ENCODE results near the gene ALAS1. TPM values are rescaled to one million over a fixed set of nuclear protein-coding genes. Genes with fewer than 3 reads are reported as not detected.
"Not testable (repeated sequence)": the region's sequence is repeated elsewhere in the genome, so short reads cannot be mapped to it uniquely, and the experiment has no call there.

The ALAS1 gene
- total RNA-seq, 2 donors from 2014 or later: 13.5 to 63.6 TPM

GRCh38 chr3:52150860-52151259, 47.1 kb upstream of the ALAS1 start:
- H3K4me1 ChIP-seq: peaks cover 14% of the 10 kb centered on the region
- no peak overlapping the region for H3K27ac ChIP-seq
- TF ChIP-seq POLR2A (IDR thresholded peaks at IDR 0.05): no peak
- TF ChIP-seq, protein P1, sequence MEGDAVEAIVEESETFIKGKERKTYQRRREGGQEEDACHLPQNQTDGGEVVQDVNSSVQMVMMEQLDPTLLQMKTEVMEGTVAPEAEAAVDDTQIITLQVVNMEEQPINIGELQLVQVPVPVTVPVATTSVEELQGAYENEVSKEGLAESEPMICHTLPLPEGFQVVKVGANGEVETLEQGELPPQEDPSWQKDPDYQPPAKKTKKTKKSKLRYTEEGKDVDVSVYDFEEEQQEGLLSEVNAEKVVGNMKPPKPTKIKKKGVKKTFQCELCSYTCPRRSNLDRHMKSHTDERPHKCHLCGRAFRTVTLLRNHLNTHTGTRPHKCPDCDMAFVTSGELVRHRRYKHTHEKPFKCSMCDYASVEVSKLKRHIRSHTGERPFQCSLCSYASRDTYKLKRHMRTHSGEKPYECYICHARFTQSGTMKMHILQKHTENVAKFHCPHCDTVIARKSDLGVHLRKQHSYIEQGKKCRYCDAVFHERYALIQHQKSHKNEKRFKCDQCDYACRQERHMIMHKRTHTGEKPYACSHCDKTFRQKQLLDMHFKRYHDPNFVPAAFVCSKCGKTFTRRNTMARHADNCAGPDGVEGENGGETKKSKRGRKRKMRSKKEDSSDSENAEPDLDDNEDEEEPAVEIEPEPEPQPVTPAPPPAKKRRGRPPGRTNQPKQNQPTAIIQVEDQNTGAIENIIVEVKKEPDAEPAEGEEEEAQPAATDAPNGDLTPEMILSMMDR (IDR thresholded peaks at IDR 0.05): no peak
- WGBS, 2 donors: 86 to 88% methylated on average over 4 of the region's 4 CpGs
- H3K27me3 ChIP-seq: no peaks in the 10 kb centered on the region
- intact Hi-C loops (cut with DNase I): no loop called here
- no peak for DNase-seq
- no peak for ATAC-seq
- H3K36me3 ChIP-seq (replicated peaks in 1 of 2; ENCODE audit: insufficient read depth in 1 of 2, low read depth in 2 of 2): no peaks in the 10 kb centered on the region
- H3K4me3 ChIP-seq: no peak overlapping the region
- H3K9me3 ChIP-seq: no peaks in the 10 kb centered on the region

DNA sequence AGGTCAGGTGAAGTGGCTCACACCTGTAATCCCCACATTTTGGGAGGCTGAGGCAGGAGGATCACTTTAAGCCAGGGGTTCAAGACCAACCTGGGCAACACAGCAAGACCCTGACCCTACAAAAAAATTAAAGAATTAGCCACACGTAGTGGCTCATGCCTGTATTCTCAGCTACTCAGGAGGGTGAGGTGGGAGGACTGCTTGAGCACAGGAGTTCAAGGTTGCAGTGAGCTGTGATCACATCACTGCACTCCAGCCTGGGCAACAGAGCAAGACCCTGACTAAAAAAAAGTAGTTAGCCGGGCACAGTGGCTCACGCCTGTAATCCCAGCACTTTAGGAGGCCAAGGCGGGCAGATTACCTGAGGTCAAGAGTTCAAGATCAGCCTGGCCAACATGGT, 46.0 kb upstream of the ALAS1 start:
- ATAC-seq; intact Hi-C loops (cut with DNase I); H3K27me3 ChIP-seq; H3K36me3 ChIP-seq (replicated peaks in 1 of 2; ENCODE audit: insufficient read depth in 1 of 2, low read depth in 2 of 2); H3K27ac ChIP-seq; H3K9me3 ChIP-seq; DNase-seq; H3K4me3 ChIP-seq: not testable (repeated sequence)
- H3K4me1 ChIP-seq: peaks cover 14% of the 10 kb centered on the region
- WGBS, 2 donors: 83 to 84% methylated on average over 4 of the region's 4 CpGs

DNA sequence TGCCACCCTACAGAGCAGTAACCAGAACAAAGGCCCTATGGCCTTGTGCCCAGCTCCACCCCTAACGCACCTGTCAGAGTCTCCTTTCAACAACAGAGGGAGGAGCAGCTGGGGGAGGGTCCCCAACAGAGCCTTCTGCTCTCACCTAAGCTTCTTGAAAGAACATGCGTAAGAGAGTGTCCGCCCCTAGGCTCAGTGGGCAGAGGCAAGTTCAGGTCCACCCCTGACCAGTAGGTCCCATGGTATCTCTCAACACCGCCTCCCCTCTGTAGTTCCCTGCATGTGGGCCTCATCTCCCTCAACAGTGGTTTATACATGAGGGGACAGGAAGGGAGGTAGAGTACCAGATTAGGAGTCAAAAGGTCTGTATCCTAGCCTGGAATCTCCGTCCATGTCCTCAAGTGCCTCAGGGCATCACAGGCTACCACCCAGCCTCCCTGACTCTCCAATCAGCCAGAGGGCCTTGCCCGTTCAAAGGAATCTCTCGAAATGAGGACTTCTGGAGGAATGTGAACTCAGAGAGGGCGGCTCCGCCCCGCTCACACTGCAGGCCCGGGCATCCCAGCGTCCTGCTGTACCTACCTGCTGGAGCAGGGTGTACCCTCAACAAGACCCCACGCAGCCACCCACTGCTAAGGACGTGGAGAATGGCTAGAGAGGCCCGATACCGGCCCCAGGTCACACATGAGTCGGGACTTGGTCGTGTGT, 44.4 kb upstream of the ALAS1 start:
- no peaks in the 10 kb centered on the region for H3K9me3 ChIP-seq
- ATAC-seq (no peak), DNase-seq (peak in 2 of 4 donors; percentile 9 to 12)
- peak overlapping the region; percentile 46 to 91 (median 86) for H3K27ac ChIP-seq
- no peaks in the 10 kb centered on the region for H3K36me3 ChIP-seq (replicated peaks in 1 of 2; ENCODE audit: insufficient read depth in 1 of 2, low read depth in 2 of 2)
- no peaks in the 10 kb centered on the region for H3K27me3 ChIP-seq
- intact Hi-C loops (cut with DNase I): no loop called here
- TF ChIP-seq, protein P1 (IDR thresholded peaks at IDR 0.05): no peak
- TF ChIP-seq POLR2A (IDR thresholded peaks at IDR 0.05): no peak
- H3K4me1 ChIP-seq: peaks cover 14% of the 10 kb centered on the region
- WGBS, 2 donors: 16 to 46% methylated on average over 3 to 18 of the region's 18 CpGs
- peak overlapping the region; percentile 18 to 45 for H3K4me3 ChIP-seq

DNA sequence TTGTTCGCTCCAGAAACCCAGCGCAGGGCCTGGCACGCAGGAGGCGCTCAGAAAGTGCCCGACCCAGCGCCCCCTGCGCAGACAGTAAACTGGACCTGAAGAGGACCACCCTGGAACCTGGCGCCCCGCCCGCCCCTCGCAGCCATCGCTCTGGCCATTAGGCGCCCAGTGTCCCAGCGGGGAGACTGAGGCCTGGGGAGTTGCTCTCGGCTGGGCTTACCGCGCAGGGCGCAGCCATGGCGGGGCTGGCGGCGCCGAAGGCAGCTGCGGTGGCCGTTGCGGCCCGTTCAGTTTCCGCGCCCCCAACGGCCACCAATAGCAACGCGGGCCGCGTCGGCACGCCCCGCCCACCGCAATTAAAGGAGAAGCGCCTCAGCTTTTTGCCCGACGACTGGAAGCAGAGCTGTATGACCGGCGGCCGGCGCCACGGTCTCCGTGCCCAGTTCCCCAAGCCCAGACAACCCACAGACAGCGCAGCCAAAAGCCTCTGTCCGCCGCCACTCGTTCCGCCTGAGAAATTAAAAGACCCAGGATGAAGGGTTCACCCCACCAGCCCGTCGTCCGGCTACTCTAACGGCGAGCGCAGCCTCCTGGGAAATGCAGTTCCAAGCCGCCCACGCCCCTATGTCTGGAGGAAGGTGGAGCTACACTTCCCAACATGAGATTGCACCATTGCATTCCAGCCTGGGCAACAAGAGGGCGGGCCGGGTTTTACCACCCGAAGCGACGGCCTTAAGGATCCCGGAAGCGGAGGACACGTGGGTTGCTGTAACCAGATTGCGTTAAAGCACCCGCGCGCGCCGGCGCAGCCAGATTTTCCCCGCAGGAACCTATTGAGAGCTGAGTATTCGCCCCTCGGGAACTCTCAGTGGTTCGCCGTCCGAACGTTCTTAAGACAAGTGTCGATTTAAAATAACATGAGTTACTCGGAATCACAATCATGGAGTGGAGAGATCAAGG, 43.5 kb upstream of the ALAS1 start, which contains the start of gene POC1A:
POC1A (minus strand) TSS at position 289 of the 960 bp plus-strand sequence; CDS start at position 238, 51 bp downstream.
- Histone ChIP-seq H3K9me3 (no peaks in the 10 kb centered on the region), H3K36me3 (replicated peaks in 1 of 2; ENCODE audit: insufficient read depth in 1 of 2, low read depth in 2 of 2) (no peaks in the 10 kb centered on the region), H3K4me1 (peaks cover 14% of the 10 kb centered on the region), H3K27ac (peak within 1 kb of the TSS; percentile 65 to 91 (median 86)), H3K4me3 (peak within 1 kb of the TSS; percentile 18 to 45), H3K27me3 (no peaks in the 10 kb centered on the region)
- DNase-seq: peak; percentile 97 to 99 (median 97)
- TF ChIP-seq POLR2A (IDR thresholded peaks at IDR 0.05): peak; percentile 27 to 83 (median 75)
- TF ChIP-seq, protein P1 (IDR thresholded peaks at IDR 0.05): peak in 6 of 7 experiments; percentile 13 to 33 (median 18)
- 0 to 1% methylated on average over 7 to 82 of the region's 83 CpGs for WGBS, 2 donors
- intact Hi-C loops (cut with DNase I): no loop called here
- ATAC-seq: peak; percentile 99

DNA sequence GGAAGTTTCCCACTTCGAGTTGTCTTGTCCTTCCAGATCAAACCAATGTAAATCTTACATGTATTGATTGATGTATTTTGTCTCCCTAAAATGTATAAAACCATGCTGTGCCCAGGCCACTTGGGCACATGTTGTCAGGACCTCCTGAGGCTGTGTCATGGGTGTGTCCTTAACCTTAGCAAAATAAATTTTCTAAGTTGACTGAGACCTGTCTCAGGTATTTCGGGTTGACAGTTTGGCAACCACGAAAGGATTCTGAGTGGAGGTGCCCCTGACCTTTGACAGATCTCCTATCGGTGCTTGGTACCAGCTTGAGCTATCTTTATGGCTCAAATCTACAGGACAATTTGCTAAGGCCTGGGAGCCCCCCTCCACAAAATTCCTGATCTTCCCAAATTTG, 42.0 kb upstream of the ALAS1 start:
- H3K4me3 ChIP-seq: no peak overlapping the region
- DNase-seq (no peak), ATAC-seq (no peak)
- H3K27me3 ChIP-seq: no peaks in the 10 kb centered on the region
- H3K9me3 ChIP-seq: no peaks in the 10 kb centered on the region
- peaks cover 14% of the 10 kb centered on the region for H3K4me1 ChIP-seq
- intact Hi-C loops (cut with DNase I): no loop called here
- H3K27ac ChIP-seq: no peak overlapping the region
- WGBS, 2 donors: 75 to 78% methylated on average over 4 of the region's 4 CpGs
- no peak for TF ChIP-seq POLR2A (IDR thresholded peaks at IDR 0.05)
- TF ChIP-seq, protein P1 (IDR thresholded peaks at IDR 0.05): no peak
- H3K36me3 ChIP-seq (replicated peaks in 1 of 2; ENCODE audit: insufficient read depth in 1 of 2, low read depth in 2 of 2): no peaks in the 10 kb centered on the region

Data from body of pancreas (tissue), 4 donors.